GM21786 (cell line): ENCODE results near the gene SAMD11.

Experiments
- ATAC-seq: cut with Tn5 transposase; IDR thresholded peaks from one replicate; pipeline ENCODE4 v1.9.1; 2021; ENCODE audit not compliant: unreplicated experiment

SAMD11 gene

DNA sequence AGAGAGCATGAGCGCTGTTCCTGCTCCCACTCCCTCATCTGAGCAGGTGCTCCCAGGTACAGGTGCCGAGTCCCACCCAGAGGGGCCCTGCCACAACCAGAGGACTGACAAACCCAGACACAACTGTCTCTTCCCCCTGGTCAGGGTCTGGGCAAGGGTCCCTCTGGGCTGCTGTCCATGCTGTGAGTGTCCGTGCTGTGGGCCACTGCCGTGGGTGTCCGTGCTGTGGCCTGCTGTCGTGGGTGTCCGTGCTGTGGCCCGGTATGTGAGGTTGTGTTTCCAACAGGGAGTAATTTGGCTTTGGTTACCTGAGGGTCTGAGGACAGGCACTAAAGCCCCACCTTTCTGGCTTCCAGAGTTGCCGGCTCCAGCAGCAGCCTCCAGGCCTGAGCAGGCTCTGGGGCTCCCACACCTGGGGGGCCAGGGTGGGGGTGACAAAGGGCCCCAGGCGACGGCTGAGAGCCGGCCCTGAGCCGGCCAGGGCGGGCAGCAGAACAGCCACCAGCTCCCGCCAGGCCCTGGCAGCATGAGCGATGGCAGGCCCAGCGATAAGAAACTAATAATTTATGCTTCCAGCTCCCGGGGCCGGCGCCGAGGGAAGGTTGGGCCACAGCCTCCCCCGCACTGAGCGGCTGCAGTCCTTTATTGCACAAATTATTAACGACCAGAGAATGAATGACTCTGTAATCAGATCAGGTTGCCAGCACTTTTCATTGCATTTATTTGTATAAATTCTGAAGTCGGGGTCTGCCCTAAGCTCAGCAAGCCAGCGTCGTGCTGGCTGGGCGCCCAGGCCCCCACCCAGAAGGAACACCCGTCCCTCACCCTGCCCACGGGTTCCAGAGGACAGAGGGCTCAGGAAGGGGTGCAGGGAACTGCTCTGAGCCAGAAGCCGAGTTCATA, 7.3 kb upstream of the SAMD11 start:
- ATAC-seq, result no peak

GRCh38 chr1:917076-917459, 6.7 kb upstream of the SAMD11 start:
- no peak for ATAC-seq

DNA sequence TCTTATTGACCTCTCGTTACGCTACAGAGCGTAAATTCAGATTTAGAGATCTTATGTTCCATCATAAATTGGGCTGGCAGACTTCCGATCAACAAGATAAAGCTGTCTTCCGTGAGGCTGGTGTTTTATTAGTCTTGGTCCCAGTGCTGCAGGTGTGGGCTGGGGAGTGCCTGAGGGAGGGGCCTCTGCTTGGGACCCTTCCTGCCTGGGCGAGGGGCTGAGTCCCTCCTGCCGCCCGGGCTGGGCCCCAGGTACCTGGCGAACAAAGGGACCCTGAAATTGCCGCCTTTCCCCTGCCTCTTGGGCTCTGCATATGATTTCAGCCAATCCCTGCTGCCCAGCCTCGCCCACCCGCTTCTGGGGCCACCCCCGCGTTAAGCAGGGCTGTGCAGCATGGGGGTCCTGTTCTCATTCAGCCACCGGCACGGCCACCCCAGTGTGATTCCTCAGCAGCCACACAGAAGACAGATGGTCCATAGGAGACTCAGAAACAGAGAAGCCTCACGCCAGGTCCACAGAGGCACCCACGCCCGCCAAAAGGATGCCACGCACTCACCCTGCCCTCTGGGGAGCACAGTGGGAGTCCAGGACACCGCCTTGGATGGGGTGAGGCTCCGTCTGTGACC, 6.1 kb upstream of the SAMD11 start:
- no peak for ATAC-seq

DNA sequence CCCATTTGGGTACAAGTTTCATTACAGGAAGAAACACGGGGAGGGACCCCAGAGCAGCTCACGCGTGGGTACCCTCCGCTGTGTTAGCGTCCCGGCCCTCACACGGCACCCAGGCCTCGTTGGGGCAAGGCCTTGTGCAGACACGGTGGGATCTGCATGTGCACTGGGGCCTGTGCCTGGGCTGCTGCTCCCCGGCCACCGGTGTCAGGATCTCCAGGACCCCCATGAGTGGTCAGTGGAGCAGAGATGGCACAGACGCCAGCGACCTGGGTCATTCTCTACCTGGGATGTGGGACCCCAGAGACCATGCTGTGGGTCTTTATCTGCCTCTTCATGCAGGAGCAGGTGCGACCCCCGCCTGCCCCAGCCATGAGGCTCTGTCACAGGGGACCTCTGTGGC, 5.4 kb upstream of the SAMD11 start:
- no peak for ATAC-seq

GRCh38 chr1:918843-919242, 4.9 kb upstream of the SAMD11 start:
- no peak for ATAC-seq

- no peak for ATAC-seq
These were observed 4.4 kb upstream of the SAMD11 start for GRCh38 chr1:919271-919872.

DNA sequence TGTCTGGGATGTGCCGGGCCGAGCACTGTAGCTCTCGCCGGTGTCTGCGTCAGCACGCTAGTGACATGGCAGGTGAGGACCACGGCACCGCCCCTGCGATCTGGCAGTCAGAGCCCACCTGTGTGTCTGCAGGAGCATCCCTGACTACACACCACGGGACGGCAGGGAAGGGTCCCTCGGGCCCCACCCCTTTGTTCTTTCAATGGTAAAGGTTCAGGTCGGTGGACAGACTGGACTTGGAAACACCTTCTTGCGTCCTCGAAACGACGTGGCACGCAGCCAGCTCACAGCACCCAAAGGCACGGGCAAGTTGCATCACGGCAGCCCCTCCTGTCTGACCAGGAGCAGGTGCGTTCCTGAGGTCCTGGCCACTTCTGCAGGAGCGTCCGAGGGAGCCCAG, 3.7 kb upstream of the SAMD11 start:
- ATAC-seq, result no peak

- ATAC-seq, result no peak
These were observed 3.2 kb upstream of the SAMD11 start for GRCh38 chr1:920521-920920.

DNA sequence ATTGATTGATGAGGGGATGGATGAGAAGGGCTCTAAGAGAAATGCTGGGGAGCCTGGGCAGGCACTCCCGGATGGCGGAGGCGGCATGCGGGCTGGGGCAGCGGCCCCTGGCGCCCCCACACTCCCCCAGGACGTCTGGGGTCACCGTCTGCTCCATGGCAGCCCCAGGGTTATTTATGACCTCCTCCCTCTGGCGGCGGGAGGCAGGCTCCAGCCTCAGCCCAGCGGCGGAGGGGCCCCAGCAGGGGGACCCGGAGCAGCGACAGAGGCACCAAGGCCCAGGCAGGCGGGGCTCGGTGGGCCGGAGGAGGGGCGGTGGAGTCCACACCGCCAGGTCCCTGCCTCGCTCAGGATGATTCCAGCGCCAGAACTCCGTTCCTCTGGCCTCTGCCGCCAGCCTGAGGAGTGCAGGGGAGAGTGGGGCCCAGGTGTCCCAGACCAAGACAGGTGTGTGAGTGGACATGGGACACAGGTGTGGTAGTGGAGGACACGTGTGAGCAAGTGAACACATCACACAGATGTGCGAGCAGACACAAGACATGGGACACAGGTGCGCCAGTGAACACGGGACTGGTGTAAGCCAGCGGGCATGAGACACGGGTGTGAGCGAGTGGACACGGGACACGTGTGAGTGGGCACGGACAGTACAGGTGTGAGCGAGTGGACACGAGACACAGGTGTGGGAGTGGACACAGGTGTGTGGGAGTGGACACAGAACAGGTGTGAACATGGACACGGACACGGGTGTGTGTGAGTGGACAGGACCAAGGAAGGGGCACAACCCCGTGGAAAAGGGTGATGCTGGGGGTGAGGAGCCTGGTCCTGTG, 2.5 kb upstream of the SAMD11 start:
- ATAC-seq, result no peak

- ATAC-seq, result no peak
These were observed 400 bp downstream of the SAMD11 start for GRCh38 chr1:923991-924655.

DNA sequence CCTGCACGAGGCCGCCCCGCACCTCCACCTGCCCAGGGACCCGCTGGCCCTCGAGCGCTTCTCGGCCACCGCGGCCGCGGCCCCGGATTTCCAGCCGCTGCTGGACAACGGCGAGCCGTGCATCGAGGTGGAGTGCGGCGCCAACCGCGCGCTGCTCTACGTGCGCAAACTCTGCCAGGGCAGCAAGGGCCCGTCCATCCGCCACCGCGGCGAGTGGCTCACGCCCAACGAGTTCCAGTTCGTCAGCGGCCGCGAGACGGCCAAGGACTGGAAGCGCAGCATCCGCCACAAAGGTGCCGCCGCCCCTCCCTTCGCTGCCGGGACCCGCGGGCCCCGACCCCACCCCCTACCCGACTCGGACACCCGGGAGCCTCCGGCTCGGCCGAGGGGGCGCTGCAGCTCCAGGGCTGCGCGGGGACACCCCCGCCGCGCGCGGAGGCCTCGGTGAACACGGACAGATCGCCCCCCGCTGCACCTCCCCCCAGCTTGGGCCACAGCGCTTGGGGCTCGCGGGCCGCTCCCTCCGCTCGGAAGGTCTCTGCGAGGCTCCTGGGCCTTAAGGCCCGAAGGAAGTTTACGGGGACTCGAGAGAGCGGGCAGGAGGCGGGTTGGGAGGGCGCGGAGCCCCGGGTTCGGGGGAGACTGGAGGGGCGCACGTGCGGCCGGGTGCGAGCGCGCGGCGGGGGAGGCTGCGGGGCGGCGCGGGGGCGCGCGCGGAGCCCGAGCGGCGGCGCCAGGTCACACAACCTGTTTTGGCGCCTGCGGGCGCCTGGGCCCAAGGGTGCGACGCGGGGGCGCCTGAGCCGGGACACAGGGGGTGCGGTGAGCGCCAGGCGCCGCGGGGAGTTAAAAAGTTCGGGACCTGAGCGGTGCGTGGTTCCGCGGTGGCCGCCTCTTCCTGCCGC, 1.2 kb downstream of the SAMD11 start:
- no peak for ATAC-seq

DNA sequence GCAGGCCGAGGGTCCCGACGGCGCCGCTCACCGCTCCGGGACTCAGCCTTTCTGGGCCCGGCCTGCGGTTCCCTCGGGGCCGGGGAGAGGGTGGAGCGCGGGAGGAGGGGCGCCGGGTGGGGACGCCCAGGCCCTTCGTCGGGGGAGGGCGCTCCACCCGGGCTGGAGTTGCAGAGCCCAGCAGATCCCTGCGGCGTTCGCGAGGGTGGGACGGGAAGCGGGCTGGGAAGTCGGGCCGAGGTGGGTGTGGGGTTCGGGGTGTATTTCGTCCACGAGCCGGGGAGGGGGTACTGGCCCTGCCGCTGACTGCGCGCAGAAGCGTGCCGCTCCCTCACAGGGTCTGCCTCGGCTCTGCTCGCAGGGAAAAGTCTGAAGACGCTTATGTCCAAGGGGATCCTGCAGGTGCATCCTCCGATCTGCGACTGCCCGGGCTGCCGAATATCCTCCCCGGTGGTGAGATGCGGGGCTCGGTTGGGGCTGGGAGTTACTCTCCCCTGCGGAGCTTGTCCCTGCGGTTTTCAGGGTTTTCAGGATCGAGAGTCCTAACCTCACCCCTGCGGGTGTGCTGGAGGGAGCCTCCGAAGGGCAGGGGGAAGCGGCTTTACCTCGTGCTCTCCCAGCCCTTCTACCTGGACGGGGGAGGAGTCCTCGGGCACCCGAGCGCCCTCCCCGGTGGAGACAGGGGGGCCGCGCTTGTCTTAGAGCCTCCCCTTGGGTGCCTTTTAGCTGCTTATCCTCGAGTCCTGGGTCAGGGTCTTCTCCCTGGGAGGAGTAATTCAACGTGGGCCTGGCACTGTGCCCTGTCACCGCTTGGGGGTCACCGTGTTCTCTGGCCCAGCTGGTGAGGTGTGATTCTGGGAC, 2.1 kb downstream of the SAMD11 start:
- ATAC-seq, result no peak

- no peak for ATAC-seq
These were observed 3.5 kb downstream of the SAMD11 start for GRCh38 chr1:927234-927633.

- no peak for ATAC-seq
These were observed 4.0 kb downstream of the SAMD11 start for GRCh38 chr1:927748-928147.

- ATAC-seq, result no peak
These were observed 5.3 kb downstream of the SAMD11 start for GRCh38 chr1:928825-929661.

DNA sequence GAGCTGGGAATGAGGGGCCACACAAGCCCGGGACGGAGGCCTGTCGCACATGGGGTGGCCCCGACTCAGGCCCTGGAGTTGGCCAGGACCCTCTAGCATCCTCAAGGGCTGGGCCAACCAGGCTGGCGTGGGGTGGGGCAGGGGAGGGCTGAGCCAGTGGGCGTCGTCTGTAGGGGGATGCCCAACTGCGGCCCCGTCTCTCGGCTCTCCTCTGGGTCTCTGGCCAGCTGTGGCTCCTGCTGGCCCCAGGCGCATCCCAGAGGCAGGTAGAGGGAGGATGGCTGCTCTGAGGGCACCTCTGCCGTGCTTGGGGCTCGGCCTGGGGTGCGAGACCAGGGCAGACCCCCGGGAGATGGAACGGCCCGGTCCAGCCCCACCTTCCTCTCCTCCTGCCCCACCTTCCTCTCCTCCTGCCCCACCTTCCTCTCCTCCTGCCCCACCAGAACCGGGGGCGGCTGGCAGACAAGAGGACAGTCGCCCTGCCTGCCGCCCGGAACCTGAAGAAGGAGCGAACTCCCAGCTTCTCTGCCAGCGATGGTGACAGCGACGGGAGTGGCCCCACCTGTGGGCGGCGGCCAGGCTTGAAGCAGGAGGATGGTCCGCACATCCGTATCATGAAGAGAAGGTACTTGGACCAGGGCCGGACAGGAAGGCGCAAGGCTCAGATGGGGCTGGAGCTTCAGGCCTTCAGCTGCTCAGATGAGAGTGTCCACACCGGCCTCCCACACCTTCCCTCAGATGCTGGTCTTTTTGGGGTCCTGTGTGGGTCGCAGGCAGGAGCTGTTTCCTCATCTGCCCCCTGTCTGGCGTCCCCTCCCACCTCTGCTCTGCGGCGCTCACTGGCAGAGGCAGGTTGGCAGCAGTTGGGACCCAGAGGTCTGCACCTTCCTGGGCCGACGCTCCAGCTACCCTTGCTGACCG, 6.2 kb downstream of the SAMD11 start:
- ATAC-seq, result no peak

DNA sequence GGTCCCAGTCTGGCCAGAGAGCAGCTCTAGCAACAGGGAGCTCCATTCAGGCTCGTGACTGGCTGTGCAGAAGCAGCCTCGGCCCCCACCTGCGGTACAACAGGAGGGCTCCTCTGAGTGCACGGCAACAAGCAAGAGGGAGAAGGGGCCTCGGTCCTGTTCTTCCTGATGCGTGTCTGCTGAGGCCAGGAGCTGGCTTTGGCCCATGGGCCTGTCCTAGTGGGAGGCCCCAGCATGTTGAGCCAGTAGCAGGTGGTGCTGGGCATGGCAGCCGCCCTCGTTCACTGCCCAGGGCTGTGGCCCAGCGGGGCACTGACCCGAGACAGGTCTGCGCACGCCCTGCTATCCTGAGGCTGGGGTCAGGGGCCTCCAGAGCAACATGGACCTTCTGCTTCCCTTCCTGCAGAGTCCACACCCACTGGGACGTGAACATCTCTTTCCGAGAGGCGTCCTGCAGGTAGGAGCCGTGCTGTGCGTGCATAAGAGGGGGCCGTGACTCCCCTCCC, 7.0 kb downstream of the SAMD11 start:
- no peak for ATAC-seq
